ENCODE measurements around the gene POP4. TPM values are rescaled to one million over a fixed set of nuclear protein-coding genes. Genes with fewer than 3 reads are reported as not detected.

Gene POP4
- total RNA-seq, 4 donors from 2014 or later: 10.3 to 54.0 (median 36.4) TPM

- TF ChIP-seq CTCF (IDR thresholded peaks at IDR 0.05): no peak
- no peak for TF ChIP-seq POLR2A (IDR thresholded peaks at IDR 0.05)
- intact Hi-C loops (cut with DNase I; ENCODE audit: low total_unique reads): no loop called here
- Histone ChIP-seq H3K27ac (no peak overlapping the region), H3K27me3 (no peaks in the 10 kb centered on the region), H3K36me3 (no peaks in the 10 kb centered on the region), H3K4me3 (no peak overlapping the region), H3K9me3 (no peaks in the 10 kb centered on the region), H3K4me1 (peaks cover 0 to 3% of the 10 kb centered on the region in 2 donors)
- no peak for DNase-seq
Observed at GRCh38 chr19:29644210-29644609, 38.1 kb downstream of the POP4 start.

- no peak overlapping the region for H3K27ac ChIP-seq
- DNase-seq: no peak
- H3K4me3 ChIP-seq: no peak overlapping the region
- no peaks in the 10 kb centered on the region for H3K9me3 ChIP-seq
- no peaks in the 10 kb centered on the region for H3K27me3 ChIP-seq
- peaks cover 0 to 3% of the 10 kb centered on the region in 2 donors for H3K4me1 ChIP-seq
- intact Hi-C loops (cut with DNase I; ENCODE audit: low total_unique reads): no loop called here
- TF ChIP-seq CTCF (IDR thresholded peaks at IDR 0.05) (no peak), POLR2A (IDR thresholded peaks at IDR 0.05) (no peak)
- H3K36me3 ChIP-seq: no peaks in the 10 kb centered on the region
Observed at GRCh38 chr19:29645491-29645867, 39.4 kb downstream of the POP4 start.

- no peaks in the 10 kb centered on the region for H3K27me3 ChIP-seq
- peak in 1 of 2 donors; percentile 47 for DNase-seq
- intact Hi-C loops (cut with DNase I; ENCODE audit: low total_unique reads): no loop called here
Observed at GRCh38 chr19:29645911-29646310, 39.8 kb downstream of the POP4 start.

GRCh38 chr19:29650772-29651387 lies 44.8 kb downstream of the POP4 start:
- DNase-seq: no peak

More at GRCh38 chr19:29645911-29646310, 39.8 kb downstream of the POP4 start:
- H3K9me3 ChIP-seq: no peaks in the 10 kb centered on the region
- no peak for TF ChIP-seq POLR2A (IDR thresholded peaks at IDR 0.05)
- TF ChIP-seq CTCF (IDR thresholded peaks at IDR 0.05): no peak
- no peak overlapping the region for H3K27ac ChIP-seq
- H3K36me3 ChIP-seq: no peaks in the 10 kb centered on the region
- H3K4me3 ChIP-seq: no peak overlapping the region
- peaks cover 0 to 3% of the 10 kb centered on the region in 2 donors for H3K4me1 ChIP-seq

More at GRCh38 chr19:29650772-29651387, 44.8 kb downstream of the POP4 start:
- Histone ChIP-seq H3K4me3 (no peak overlapping the region), H3K36me3 (no peaks in the 10 kb centered on the region), H3K9me3 (no peaks in the 10 kb centered on the region), H3K27me3 (no peaks in the 10 kb centered on the region), H3K4me1 (no peaks in the 10 kb centered on the region), H3K27ac (no peak overlapping the region)
- intact Hi-C loops (cut with DNase I; ENCODE audit: low total_unique reads): no loop called here
- TF ChIP-seq CTCF (IDR thresholded peaks at IDR 0.05) (no peak), POLR2A (IDR thresholded peaks at IDR 0.05) (no peak)

All from uterus (tissue), 4 donors.